CD4-positive, alpha-beta T cell treated with Interferon gamma for 1 hour (primary cell): Measurements from ENCODE around the gene SOCS6.
"Not testable (repeated sequence)": the region's sequence is repeated elsewhere in the genome, so short reads cannot be mapped to it uniquely, and the experiment has no call there.

Experiments used
- DNase-seq: peaks from one replicate; pipeline ENCODE4 v3.0.0-alpha.2; 2020

SOCS6 gene

GRCh38 chr18:70363861-70364260 lies 75.0 kb downstream of the SOCS6 start:
- DNase-seq, result no peak

GRCh38 chr18:70365361-70365760 lies 76.5 kb downstream of the SOCS6 start:
- no peak for DNase-seq

DNA sequence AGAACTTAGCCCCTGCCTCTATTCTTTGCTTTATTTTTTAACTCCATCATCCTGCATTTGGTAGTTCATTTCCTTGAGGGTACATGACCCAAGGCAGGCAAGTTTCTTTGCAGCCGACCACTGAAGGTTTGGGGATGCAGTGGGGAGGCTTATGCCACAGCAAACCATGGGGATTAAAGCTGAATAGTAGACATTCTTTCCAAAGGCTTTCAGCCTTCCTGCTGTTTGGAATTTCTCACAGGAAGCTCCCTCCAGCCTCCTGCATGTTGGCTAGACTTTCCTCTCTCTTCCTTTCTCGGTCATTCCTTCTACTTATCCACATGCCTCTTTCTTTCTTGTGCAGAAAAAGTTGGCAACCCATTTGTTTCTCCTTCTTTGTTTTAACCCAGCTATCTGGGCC lies 77.3 kb downstream of the SOCS6 start:
- DNase-seq, result no peak

GRCh38 chr18:70366670-70367069 lies 77.8 kb downstream of the SOCS6 start:
- no peak for DNase-seq

GRCh38 chr18:70367344-70367743 lies 78.5 kb downstream of the SOCS6 start:
- not testable (repeated sequence) for DNase-seq

GRCh38 chr18:70368903-70369302 lies 80.1 kb downstream of the SOCS6 start:
- no peak for DNase-seq

GRCh38 chr18:70370762-70371733 lies 82.2 kb downstream of the SOCS6 start:
- no peak for DNase-seq

GRCh38 chr18:70371908-70372307 lies 83.1 kb downstream of the SOCS6 start:
- DNase-seq, result no peak

DNA sequence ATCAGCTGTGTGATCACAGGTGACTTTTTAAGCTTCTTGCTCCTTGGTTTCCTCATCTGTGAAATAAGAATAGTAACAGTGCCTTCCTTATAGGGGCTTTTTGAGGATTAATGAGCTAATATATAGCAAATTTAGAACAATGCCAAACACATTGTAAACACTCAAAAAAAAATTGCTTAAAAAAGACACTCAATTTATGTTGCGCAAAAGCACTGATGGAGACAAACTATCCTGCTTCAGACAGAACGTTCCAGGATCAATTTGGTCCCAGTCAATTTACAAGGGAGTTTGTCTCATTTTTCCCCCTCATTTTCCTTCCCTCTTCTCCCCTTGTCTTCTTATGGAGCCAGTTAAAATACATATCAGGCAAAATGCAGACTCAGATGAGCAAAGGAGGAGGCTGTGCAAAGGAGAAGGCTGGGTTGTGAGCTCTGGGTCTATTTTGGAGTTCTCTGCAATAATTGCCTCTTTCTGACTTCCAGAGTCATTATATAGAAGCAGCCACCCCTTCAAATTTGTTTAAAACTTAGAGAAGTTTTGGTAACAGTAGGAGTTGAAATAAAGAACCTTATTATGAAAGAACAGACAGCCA lies 83.7 kb downstream of the SOCS6 start:
- no peak for DNase-seq

DNA sequence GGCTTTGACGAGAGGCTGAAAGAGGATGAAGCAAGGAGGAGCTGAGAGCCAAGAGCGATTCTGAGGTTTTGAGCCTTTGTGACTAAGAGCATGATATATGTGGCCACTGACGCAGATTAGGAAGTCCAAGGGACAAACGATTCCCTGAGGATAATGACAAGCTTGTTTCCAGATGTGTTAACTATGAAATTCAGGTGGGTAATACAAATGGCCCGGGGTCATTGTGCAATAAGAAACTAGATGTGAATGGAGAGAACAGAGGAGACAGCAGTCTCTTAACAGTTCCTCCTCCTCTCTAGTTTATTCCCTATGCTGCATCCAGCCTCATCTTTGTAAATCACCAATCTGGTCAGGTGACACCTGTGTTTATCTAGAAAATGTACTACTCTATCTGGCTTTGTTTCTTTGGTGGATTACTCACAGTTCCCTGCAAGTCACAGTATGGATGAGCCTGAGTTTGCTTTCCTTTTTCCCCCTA lies 84.2 kb downstream of the SOCS6 start:
- DNase-seq, result no peak

DNA sequence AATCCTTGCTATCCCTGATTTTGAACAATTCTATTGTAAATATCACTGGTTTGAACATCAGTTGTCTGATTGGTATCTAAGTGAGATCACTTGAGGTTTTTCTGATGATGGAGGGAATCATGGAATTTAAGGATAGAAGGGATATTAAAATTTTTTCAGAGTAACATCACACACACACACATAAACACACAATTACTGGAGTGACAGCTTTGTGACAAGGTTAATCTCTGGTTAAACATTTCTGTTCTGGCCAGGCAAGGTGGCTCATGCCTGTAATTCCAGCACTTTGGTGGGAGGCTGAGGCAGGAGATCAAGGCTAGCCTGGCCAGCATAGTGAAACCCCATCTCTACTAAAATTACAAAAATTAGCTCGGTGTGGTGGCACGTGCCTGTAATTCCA lies 85.3 kb downstream of the SOCS6 start:
- DNase-seq, result no peak

GRCh38 chr18:70376137-70376913 lies 87.5 kb downstream of the SOCS6 start:
- DNase-seq, result no peak

GRCh38 chr18:70376914-70377258 lies 88.0 kb downstream of the SOCS6 start:
- DNase-seq, result no peak

DNA sequence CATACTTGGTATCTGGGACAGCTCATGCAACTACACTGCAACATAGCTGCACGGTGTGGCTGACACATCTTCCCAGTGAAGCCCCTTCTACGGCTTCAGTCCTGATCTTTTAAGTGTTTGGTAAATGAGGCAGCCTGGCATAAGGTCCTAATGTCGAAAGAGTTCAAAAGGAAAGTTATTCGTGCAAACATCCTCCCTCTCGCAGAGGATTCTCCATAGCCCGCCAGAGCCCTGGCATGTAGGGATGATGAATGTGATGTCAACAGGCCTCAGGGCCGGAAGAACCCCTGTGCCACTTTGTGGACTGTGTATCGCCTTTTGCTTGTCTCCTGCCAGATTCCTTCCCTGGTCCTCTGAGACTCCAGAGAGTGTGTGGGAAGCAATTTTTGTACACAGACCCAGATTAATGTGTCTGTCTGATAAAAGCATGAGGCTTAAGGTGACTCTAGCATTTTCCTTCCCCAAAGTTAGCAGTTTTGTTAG lies 88.5 kb downstream of the SOCS6 start:
- DNase-seq, result no peak

- no peak for DNase-seq
Observed at GRCh38 chr18:70377857-70378701, 89.2 kb downstream of the SOCS6 start.
